HG02938 (cell line): ENCODE data around the gene GABRA6.
"Not testable (repeated sequence)": the region's sequence is repeated elsewhere in the genome, so short reads cannot be mapped to it uniquely, and the experiment has no call there.

Experiments used
- ATAC-seq: cut with Tn5 transposase; IDR thresholded peaks from one replicate; pipeline ENCODE4 v1.9.1; 2021; ENCODE audit warnings: mild to moderate bottlenecking, moderate library complexity; ENCODE audit not compliant: unreplicated experiment

GABRA6 gene

GRCh38 chr5:161685461-161685860 is at the start of gene GABRA6:
TSS of gene GABRA6 (plus strand) at chr5:161685721. CDS start at chr5:161685990, 269 bp downstream.
- no peak for ATAC-seq

- no peak for ATAC-seq
Observed at GRCh38 chr5:161637591-161637990, 47.9 kb upstream of the GABRA6 start.

- ATAC-seq: no peak
Observed at GRCh38 chr5:161641444-161641843, 44.1 kb upstream of the GABRA6 start.

- ATAC-seq: no peak
Observed at GRCh38 chr5:161645264-161645663, 40.3 kb upstream of the GABRA6 start.

- ATAC-seq: not testable (repeated sequence)
Observed at GRCh38 chr5:161651926-161652325, 33.6 kb upstream of the GABRA6 start.

- no peak for ATAC-seq
Observed at GRCh38 chr5:161660806-161661205, 24.7 kb upstream of the GABRA6 start.

GRCh38 chr5:161663431-161663830 is 22.1 kb upstream of the GABRA6 start:
- no peak for ATAC-seq

- peak; percentile 95 for ATAC-seq
Observed at GRCh38 chr5:161676103-161676502, 9.4 kb upstream of the GABRA6 start.

GRCh38 chr5:161686149-161686548 is 628 bp downstream of the GABRA6 start:
- no peak for ATAC-seq

GRCh38 chr5:161686881-161687280 is 1.4 kb downstream of the GABRA6 start:
- ATAC-seq: no peak

GRCh38 chr5:161687316-161687715 is 1.8 kb downstream of the GABRA6 start:
- no peak for ATAC-seq

GRCh38 chr5:161691911-161692310 is 6.4 kb downstream of the GABRA6 start:
- no peak for ATAC-seq

GRCh38 chr5:161697001-161697400 is 11.5 kb downstream of the GABRA6 start:
- no peak for ATAC-seq

- no peak for ATAC-seq
Observed at GRCh38 chr5:161700065-161700464, 14.5 kb downstream of the GABRA6 start.

GRCh38 chr5:161703528-161703927 is 18.0 kb downstream of the GABRA6 start:
- no peak for ATAC-seq

GRCh38 chr5:161707382-161707781 is 21.9 kb downstream of the GABRA6 start:
- no peak for ATAC-seq

GRCh38 chr5:161709239-161709638 is 23.7 kb downstream of the GABRA6 start:
- ATAC-seq: no peak

- ATAC-seq: no peak
Observed at GRCh38 chr5:161713042-161713441, 27.5 kb downstream of the GABRA6 start.

GRCh38 chr5:161719157-161719556 is 33.6 kb downstream of the GABRA6 start:
- ATAC-seq: no peak

GRCh38 chr5:161720460-161720859 is 34.9 kb downstream of the GABRA6 start:
- ATAC-seq: no peak

GRCh38 chr5:161734741-161735140 is 49.2 kb downstream of the GABRA6 start:
- ATAC-seq: no peak

GRCh38 chr5:161740433-161740832 is 54.9 kb downstream of the GABRA6 start:
- no peak for ATAC-seq

- no peak for ATAC-seq
Observed at GRCh38 chr5:161744276-161744675, 58.8 kb downstream of the GABRA6 start.

GRCh38 chr5:161745392-161745791 is 59.9 kb downstream of the GABRA6 start:
- ATAC-seq: no peak
